ENCODE measurements around the gene PRRC2B. TPM values are rescaled to one million over a fixed set of nuclear protein-coding genes. Genes with fewer than 3 reads are reported as not detected.
"Not testable (repeated sequence)": the region's sequence is repeated elsewhere in the genome, so short reads cannot be mapped to it uniquely, and the experiment has no call there.

The PRRC2B gene
- 100 to 1,000 TPM; 281 to 303 TPM for total RNA-seq

- H3K36me3 Mint-ChIP-seq (ENCODE audit: low read depth): peaks cover 29% of the 10 kb centered on the region
- H3K9me3 Mint-ChIP-seq: no peaks in the 10 kb centered on the region
- H3K27me3 Mint-ChIP-seq: peaks cover 4% of the 10 kb centered on the region
- DNase-seq: peak; percentile 83
- H3K4me1 Mint-ChIP-seq: peaks cover 47% of the 10 kb centered on the region
- ChIA-PET POLR2A (no interaction called here), CTCF (no interaction called here)
- peak within 1 kb of the TSS; percentile 95 for H3K27ac Mint-ChIP-seq
- H3K4me3 Mint-ChIP-seq: peak within 1 kb of the TSS; percentile 92
Measured at GRCh38 chr9:131393622-131394463, at the start of gene PRRC2B. Gene PRRC2B, plus strand, starts transcription at chr9:131394086. Its CDS starts 36,059 bp downstream, at chr9:131430145.

GRCh38 chr9:131344931-131345535, 48.9 kb upstream of the PRRC2B start:
- DNase-seq; H3K9me3 Mint-ChIP-seq; H3K36me3 Mint-ChIP-seq (ENCODE audit: low read depth); POLR2A ChIA-PET; H3K4me3 Mint-ChIP-seq: not testable (repeated sequence)
- peak overlapping the region; percentile 19 for H3K27ac Mint-ChIP-seq
- CTCF ChIA-PET: interaction anchor here (0.6 kb wide), 2 partner anchors 370 to 863 kb away, joined by 4 to 5 read pairs; no protein-coding TSS in a partner anchor
- H3K4me1 Mint-ChIP-seq: peaks cover 11% of the 10 kb centered on the region
- peaks cover 33% of the 10 kb centered on the region for H3K27me3 Mint-ChIP-seq

- ChIA-PET POLR2A (no interaction called here), CTCF (interaction anchor here (1.3 kb wide), 1 partner anchor 10 kb away, joined by 7 read pairs; no protein-coding TSS in a partner anchor)
- H3K9me3 Mint-ChIP-seq: no peaks in the 10 kb centered on the region
- H3K36me3 Mint-ChIP-seq (ENCODE audit: low read depth): no peaks in the 10 kb centered on the region
- H3K4me1 Mint-ChIP-seq: peaks cover 15% of the 10 kb centered on the region
- no peak for DNase-seq
- peaks cover 19% of the 10 kb centered on the region for H3K27me3 Mint-ChIP-seq
- H3K4me3 Mint-ChIP-seq: no peak overlapping the region
- no peak overlapping the region for H3K27ac Mint-ChIP-seq
Measured at GRCh38 chr9:131346559-131346958, 47.3 kb upstream of the PRRC2B start.

GRCh38 chr9:131347376-131348020, 46.4 kb upstream of the PRRC2B start:
- ChIA-PET CTCF (interaction anchor here (0.6 to 1.3 kb wide), 2 partner anchors 11 to 142 kb away, joined by 6 to 7 read pairs; no protein-coding TSS in a partner anchor), POLR2A (no interaction called here)
- H3K27me3 Mint-ChIP-seq: peaks cover 14% of the 10 kb centered on the region
- H3K4me1 Mint-ChIP-seq: peaks cover 15% of the 10 kb centered on the region
- DNase-seq: no peak
- H3K9me3 Mint-ChIP-seq: no peaks in the 10 kb centered on the region
- no peak overlapping the region for H3K27ac Mint-ChIP-seq
- no peak overlapping the region for H3K4me3 Mint-ChIP-seq
- no peaks in the 10 kb centered on the region for H3K36me3 Mint-ChIP-seq (ENCODE audit: low read depth)

GRCh38 chr9:131348631-131349521, 45.0 kb upstream of the PRRC2B start:
- Mint-ChIP-seq H3K4me3 (no peak overlapping the region), H3K27me3 (peaks cover 2% of the 10 kb centered on the region), H3K4me1 (peaks cover 15% of the 10 kb centered on the region), H3K9me3 (no peaks in the 10 kb centered on the region), H3K27ac (no peak overlapping the region), H3K36me3 (ENCODE audit: low read depth) (no peaks in the 10 kb centered on the region)
- POLR2A ChIA-PET: interaction anchor here (0.6 kb wide), 2 partner anchors 158 to 177 kb away, joined by 3 read pairs; no protein-coding TSS in a partner anchor
- CTCF ChIA-PET: interaction anchor here (0.6 to 2.0 kb wide), 19 partner anchors 10 to 759 kb away, joined by 3 to 19 read pairs (median 4); partner anchors contain the start of gene RAPGEF1
- DNase-seq: no peak

GRCh38 chr9:131349522-131349880, 44.4 kb upstream of the PRRC2B start:
- H3K4me1 Mint-ChIP-seq: peaks cover 15% of the 10 kb centered on the region
- DNase-seq: no peak
- no peaks in the 10 kb centered on the region for H3K27me3 Mint-ChIP-seq
- H3K9me3 Mint-ChIP-seq: no peaks in the 10 kb centered on the region
- POLR2A ChIA-PET: interaction anchor here (0.6 kb wide), 1 partner anchor 158 kb away, joined by 3 read pairs; no protein-coding TSS in a partner anchor
- no peak overlapping the region for H3K4me3 Mint-ChIP-seq
- H3K27ac Mint-ChIP-seq: no peak overlapping the region
- no peaks in the 10 kb centered on the region for H3K36me3 Mint-ChIP-seq (ENCODE audit: low read depth)
- CTCF ChIA-PET: interaction anchor here (0.7 to 2.0 kb wide), 20 partner anchors 9 to 391 kb away, joined by 3 to 19 read pairs (median 5); partner anchors contain the start of genes PRRT1B and RAPGEF1

GRCh38 chr9:131349881-131350563, 43.9 kb upstream of the PRRC2B start:
- H3K36me3 Mint-ChIP-seq (ENCODE audit: low read depth): no peaks in the 10 kb centered on the region
- DNase-seq: peak; percentile 92
- H3K4me3 Mint-ChIP-seq: no peak overlapping the region
- CTCF ChIA-PET: interaction anchor here (0.6 to 2.0 kb wide), 24 partner anchors 9 to 393 kb away, joined by 3 to 19 read pairs (median 4); partner anchors contain the start of genes PRRT1B and RAPGEF1
- H3K27ac Mint-ChIP-seq: peak overlapping the region; percentile 78
- POLR2A ChIA-PET: no interaction called here
- H3K9me3 Mint-ChIP-seq: no peaks in the 10 kb centered on the region
- H3K27me3 Mint-ChIP-seq: no peaks in the 10 kb centered on the region
- H3K4me1 Mint-ChIP-seq: peaks cover 13% of the 10 kb centered on the region

GRCh38 chr9:131356479-131356878, 37.4 kb upstream of the PRRC2B start:
- DNase-seq; H3K27ac Mint-ChIP-seq; POLR2A ChIA-PET; H3K4me3 Mint-ChIP-seq; H3K9me3 Mint-ChIP-seq; H3K36me3 Mint-ChIP-seq (ENCODE audit: low read depth); H3K27me3 Mint-ChIP-seq: not testable (repeated sequence)
- H3K4me1 Mint-ChIP-seq: peaks cover 20% of the 10 kb centered on the region
- CTCF ChIA-PET: interaction anchor here (0.7 kb wide), 1 partner anchor 435 kb away, joined by 3 read pairs; no protein-coding TSS in a partner anchor

- POLR2A ChIA-PET: no interaction called here
- Mint-ChIP-seq H3K4me1 (peaks cover 24% of the 10 kb centered on the region), H3K27ac (peak overlapping the region; percentile 37), H3K27me3 (no peaks in the 10 kb centered on the region), H3K4me3 (no peak overlapping the region), H3K36me3 (ENCODE audit: low read depth) (no peaks in the 10 kb centered on the region), H3K9me3 (peaks cover 2% of the 10 kb centered on the region)
- CTCF ChIA-PET: interaction anchor here (1.3 to 1.6 kb wide), 2 partner anchors 8 to 15 kb away, joined by 3 to 8 read pairs; no protein-coding TSS in a partner anchor
- DNase-seq: peak; percentile 16
Measured at GRCh38 chr9:131358556-131358955, 35.3 kb upstream of the PRRC2B start.

- peaks cover 2% of the 10 kb centered on the region for H3K9me3 Mint-ChIP-seq
- no peaks in the 10 kb centered on the region for H3K36me3 Mint-ChIP-seq (ENCODE audit: low read depth)
- peak; percentile 15 for DNase-seq
- peak overlapping the region; percentile 73 for H3K27ac Mint-ChIP-seq
- H3K4me3 Mint-ChIP-seq: no peak overlapping the region
- POLR2A ChIA-PET: interaction anchor here (0.6 kb wide), 1 partner anchor 9 kb away, joined by 4 read pairs; no protein-coding TSS in a partner anchor
- no peaks in the 10 kb centered on the region for H3K27me3 Mint-ChIP-seq
- peaks cover 25% of the 10 kb centered on the region for H3K4me1 Mint-ChIP-seq
- CTCF ChIA-PET: interaction anchor here (0.8 to 1.1 kb wide), 2 partner anchors 25 to 35 kb away, joined by 3 read pairs; no protein-coding TSS in a partner anchor
Measured at GRCh38 chr9:131361202-131361833, 32.6 kb upstream of the PRRC2B start.

- ChIA-PET CTCF (no interaction called here), POLR2A (no interaction called here)
- no peak for DNase-seq
- Mint-ChIP-seq H3K36me3 (ENCODE audit: low read depth) (no peaks in the 10 kb centered on the region), H3K4me3 (no peak overlapping the region), H3K9me3 (peaks cover 2% of the 10 kb centered on the region), H3K27me3 (no peaks in the 10 kb centered on the region), H3K4me1 (peaks cover 15% of the 10 kb centered on the region), H3K27ac (no peak overlapping the region)
Measured at GRCh38 chr9:131365546-131365945, 28.3 kb upstream of the PRRC2B start.
